Astrocyte (in vitro differentiated cells and primary cell): ENCODE results near the gene MYL3.

Experiments used
- CTCF ChIP-seq: IDR thresholded peaks from 2 replicates; pipeline ENCODE4 v1.5.1; 2011; ENCODE audit warnings: low read depth, mild to moderate bottlenecking, inconsistent platforms, low read length, moderate library complexity; ENCODE audit not compliant: insufficient read depth
- EZH2 ChIP-seq: IDR thresholded peaks from 2 replicates; pipeline ENCODE4 v1.6.1; 2012; ENCODE audit warnings: mild to moderate bottlenecking, low read length, inconsistent platforms; ENCODE audit not compliant: insufficient read depth

GRCh38 chr3:46888705-46889104 lies 25.5 kb upstream of the MYL3 start:
- no peak for TF ChIP-seq CTCF
- no peak for TF ChIP-seq EZH2
